ENCODE results near the gene DIP2C.

Gene DIP2C

GRCh38 chr10:670038-670437 is 19.4 kb downstream of the DIP2C start:
- in situ Hi-C loops (cut with MboI; ENCODE audit: low sequenced_read_pairs, unreplicated experiment) = no loop called here
- no peak for TF ChIP-seq CTCF (IDR thresholded peaks at IDR 0.05; ENCODE audit: borderline replicate concordance, control extremely low read depth, extremely low read depth, insufficient read depth, missing control alignments)

GRCh38 chr10:668786-669485 is 20.5 kb downstream of the DIP2C start:
- no peak for DNase-seq (ENCODE audit: low spot score)

More at GRCh38 chr10:670038-670437, 19.4 kb downstream of the DIP2C start:
- DNase-seq (ENCODE audit: low spot score) = no peak

DNA sequence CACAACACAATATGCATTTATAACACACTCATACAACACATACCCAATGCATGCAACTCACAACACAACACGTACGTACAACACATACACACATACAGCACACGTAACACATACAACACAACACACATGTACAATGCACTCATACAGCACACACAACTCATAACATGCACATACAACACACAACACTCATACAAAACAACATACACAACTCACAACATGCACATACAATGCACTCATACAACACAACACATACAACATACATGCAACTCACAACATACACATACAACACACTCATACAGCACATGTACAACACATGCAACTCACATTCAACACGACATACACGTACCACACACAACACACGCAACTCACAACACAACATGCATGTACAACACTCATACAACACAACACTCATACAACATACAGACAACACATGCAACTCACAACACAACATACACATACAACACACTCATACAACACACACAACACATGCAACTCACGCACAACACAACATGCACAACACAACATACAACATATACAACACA is 21.8 kb downstream of the DIP2C start:
- in situ Hi-C loops (cut with MboI; ENCODE audit: low sequenced_read_pairs, unreplicated experiment) = no loop called here
- TF ChIP-seq CTCF (IDR thresholded peaks at IDR 0.05; ENCODE audit: borderline replicate concordance, control extremely low read depth, extremely low read depth, insufficient read depth, missing control alignments) = no peak

More at GRCh38 chr10:668786-669485, 20.5 kb downstream of the DIP2C start:
- TF ChIP-seq CTCF (IDR thresholded peaks at IDR 0.05; ENCODE audit: borderline replicate concordance, control extremely low read depth, extremely low read depth, insufficient read depth, missing control alignments) = no peak
- in situ Hi-C loops (cut with MboI; ENCODE audit: low sequenced_read_pairs, unreplicated experiment) = no loop called here

DNA sequence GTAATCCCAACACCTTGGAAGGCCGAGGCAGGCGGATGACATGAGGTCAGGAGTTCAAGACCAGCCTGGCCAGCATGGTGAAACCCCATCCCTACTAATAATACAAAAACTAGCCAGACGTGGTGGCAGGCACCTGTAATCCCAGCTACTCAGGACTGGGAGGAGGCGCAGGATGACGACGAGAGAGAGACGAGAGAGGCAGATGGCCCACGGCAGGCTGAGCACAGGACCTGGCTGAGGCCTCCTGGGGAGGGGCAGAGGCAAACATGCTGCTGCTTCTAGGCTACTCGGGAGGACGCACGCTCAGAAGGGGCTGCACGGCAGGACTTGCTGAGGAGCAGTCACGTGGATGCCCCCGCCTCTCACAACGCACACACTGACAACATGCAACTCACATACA is 22.4 kb downstream of the DIP2C start:
- in situ Hi-C loops (cut with MboI; ENCODE audit: low sequenced_read_pairs, unreplicated experiment) = no loop called here
- TF ChIP-seq CTCF (IDR thresholded peaks at IDR 0.05; ENCODE audit: borderline replicate concordance, control extremely low read depth, extremely low read depth, insufficient read depth, missing control alignments) = no peak
- no peak for DNase-seq (ENCODE audit: low spot score)

More for the DNA sequence above, 21.8 kb downstream of the DIP2C start:
- DNase-seq (ENCODE audit: low spot score) = no peak

DNA sequence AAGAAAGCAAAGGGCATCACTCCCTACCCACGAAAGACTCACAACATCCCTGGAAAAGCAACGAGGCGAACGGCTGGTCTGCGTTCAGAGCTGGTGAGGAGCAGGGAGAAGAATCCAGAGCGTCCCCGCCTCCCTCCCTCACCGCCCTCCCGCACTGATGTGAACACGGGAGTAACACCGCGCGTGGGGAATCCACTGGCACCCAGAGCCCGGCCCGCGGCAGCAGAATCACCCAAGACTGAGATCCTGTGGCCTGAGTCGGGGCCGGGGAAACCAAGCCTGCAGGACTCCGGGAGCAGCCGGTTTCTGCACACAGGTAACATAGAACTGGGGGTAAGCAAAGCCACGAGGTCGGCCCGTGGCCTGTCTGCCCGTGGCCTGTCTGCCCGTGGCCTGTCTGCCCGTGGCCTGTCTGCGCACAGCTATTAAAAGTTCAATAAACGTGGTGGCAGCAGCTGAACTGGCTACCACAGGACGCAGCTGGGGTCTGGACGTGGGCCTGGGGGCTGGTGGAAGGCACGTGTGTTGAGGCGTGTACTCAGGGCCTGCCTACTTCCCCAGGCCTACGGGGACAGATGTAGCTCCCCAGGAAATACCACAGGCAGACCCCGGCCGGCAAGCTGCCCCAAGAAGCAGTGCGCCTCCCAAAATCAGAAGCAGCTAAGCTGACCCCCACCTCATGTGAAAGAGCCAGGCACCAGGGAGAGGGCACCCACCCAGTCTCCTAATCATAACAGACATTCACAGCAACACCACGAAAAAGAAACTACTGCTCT is 23.0 kb downstream of the DIP2C start:
- no peak for DNase-seq (ENCODE audit: low spot score)
- in situ Hi-C loops (cut with MboI; ENCODE audit: low sequenced_read_pairs, unreplicated experiment) = no loop called here
- no peak for TF ChIP-seq CTCF (IDR thresholded peaks at IDR 0.05; ENCODE audit: borderline replicate concordance, control extremely low read depth, extremely low read depth, insufficient read depth, missing control alignments)

DNA sequence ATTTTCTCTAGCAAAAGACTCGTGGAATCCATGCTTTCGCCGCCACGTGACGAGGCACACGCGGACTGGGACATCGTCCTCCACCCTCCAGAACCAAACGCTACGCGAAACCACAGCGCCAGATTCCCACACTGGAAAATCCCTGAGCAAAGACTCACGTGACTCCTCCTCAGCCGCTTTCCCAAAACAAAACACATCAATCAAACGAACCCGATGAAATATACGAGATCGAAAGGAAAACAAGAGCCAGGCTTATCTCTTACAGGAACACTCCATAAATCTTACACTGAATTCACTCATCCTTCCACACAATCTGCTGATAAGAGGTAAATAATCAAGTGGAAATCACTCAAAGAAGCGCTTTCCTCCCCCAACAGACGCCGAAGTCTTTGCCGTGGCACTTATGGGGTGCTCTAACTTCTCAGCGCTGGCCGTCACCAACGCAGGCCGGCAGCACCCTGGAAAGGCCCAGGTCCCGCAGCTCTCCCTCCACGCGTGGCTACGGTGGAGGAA is 23.8 kb downstream of the DIP2C start:
- in situ Hi-C loops (cut with MboI; ENCODE audit: low sequenced_read_pairs, unreplicated experiment) = no loop called here
- DNase-seq (ENCODE audit: low spot score) = no peak
- TF ChIP-seq CTCF (IDR thresholded peaks at IDR 0.05; ENCODE audit: borderline replicate concordance, control extremely low read depth, extremely low read depth, insufficient read depth, missing control alignments) = no peak

All from GM13976 (cell line).